Measurements from ENCODE around the gene USP25. TPM values are rescaled to one million over a fixed set of nuclear protein-coding genes. Genes with fewer than 3 reads are reported as not detected.

USP25 gene
- total RNA-seq, 1 experiment from 2014 or later: 25.3 TPM

DNA sequence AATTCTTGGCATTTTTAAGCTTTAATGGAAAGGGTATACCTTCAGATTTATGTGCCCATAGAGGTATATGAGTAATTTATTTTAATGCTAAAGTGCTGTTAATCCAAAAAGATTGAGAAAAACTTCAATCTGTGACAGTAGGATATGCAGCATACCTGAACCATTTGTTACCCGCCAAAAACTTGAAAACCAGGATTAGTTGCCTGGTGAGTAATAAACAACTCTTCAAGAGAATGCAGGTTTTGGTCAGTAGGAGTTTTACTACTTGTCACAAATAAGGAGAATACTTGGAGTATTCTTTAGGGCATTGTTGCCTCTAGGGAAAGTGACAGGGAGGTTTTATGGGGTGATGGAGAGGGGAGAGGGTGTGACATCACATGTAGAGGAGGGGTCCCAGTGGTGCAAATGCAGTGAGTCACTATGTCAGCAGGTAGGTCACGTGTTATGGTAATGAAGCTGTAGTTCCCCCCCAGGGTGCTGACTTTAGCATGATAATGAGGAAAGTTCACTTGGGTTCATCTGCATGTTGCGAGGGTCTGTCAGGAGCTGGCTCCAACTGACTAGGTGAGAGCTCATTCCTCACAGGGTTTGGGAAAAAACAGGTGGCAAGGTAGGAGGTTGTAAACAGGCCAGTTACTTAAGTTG, 23.1 kb downstream of the USP25 start:
- in situ Hi-C loops (cut with HindIII; ENCODE audit: low pct_unique_long_range_greater_than_20kb, low sequenced_read_pairs): no loop called here

DNA sequence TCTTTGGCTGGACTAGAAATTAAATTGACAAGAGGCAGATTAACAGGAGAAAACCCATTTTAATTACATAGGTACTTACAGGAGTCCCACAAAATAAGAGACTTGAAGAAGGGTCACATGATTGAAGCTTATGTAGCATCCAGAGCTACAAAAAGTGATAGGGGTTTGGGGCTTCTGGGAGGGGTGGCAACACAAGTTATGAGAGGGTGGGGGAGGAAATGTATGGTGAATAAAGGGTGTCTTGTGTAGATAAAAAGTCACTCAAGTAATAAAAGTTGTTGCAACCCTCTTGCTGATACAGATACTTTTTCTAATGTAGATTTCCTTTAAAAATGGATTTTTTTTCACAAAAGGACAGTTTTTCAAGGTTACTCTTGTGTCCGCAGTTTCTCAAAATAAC, 24.0 kb downstream of the USP25 start:
- in situ Hi-C loops (cut with HindIII; ENCODE audit: low pct_unique_long_range_greater_than_20kb, low sequenced_read_pairs): no loop called here

More for the DNA sequence above, 23.1 kb downstream of the USP25 start:
- DNase-seq (ENCODE audit: low read depth, low spot score): no peak

DNA sequence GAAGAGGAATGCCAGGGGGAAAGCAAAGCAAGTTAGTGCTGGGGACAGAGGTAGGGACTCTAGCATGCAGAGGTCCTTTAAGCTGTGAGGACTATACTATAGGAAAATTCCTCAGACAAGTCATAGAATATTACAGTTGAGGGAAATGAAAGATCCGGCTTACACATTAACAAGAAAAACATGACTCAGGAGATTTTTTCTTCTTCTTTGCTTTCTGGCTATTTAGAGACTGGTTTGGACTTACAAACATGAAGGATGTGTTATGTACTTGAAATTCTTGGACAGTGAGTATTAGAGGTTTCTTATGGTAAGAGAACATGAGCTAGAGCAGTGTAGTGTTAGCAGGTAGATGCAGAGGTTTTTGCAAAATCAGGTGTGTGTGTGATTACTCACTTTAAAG, 24.9 kb downstream of the USP25 start:
- DNase-seq (ENCODE audit: low read depth, low spot score): no peak
- in situ Hi-C loops (cut with HindIII; ENCODE audit: low pct_unique_long_range_greater_than_20kb, low sequenced_read_pairs): no loop called here

More for the DNA sequence above, 24.0 kb downstream of the USP25 start:
- no peak for DNase-seq (ENCODE audit: low read depth, low spot score)

DNA sequence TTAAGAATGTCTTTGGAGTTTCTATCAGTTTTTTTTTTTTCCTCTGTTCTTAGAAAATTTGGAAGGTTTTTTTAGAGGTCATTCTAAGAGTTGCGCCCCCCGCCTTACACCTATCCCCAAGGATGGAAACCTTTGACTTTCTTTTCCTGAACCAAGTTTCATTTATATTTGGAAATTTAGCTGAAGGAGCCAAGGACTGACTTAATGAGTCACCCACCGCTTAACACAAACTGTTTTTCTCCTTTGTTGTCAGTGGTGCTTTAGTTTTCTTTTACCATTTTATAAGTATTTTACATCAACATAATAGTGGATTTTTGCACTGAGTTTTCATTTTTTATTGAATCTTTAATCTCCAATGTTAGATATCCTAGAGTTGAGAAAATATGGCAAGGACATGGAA, 25.3 kb downstream of the USP25 start:
- in situ Hi-C loops (cut with HindIII; ENCODE audit: low pct_unique_long_range_greater_than_20kb, low sequenced_read_pairs): no loop called here
- no peak for DNase-seq (ENCODE audit: low read depth, low spot score)

DNA sequence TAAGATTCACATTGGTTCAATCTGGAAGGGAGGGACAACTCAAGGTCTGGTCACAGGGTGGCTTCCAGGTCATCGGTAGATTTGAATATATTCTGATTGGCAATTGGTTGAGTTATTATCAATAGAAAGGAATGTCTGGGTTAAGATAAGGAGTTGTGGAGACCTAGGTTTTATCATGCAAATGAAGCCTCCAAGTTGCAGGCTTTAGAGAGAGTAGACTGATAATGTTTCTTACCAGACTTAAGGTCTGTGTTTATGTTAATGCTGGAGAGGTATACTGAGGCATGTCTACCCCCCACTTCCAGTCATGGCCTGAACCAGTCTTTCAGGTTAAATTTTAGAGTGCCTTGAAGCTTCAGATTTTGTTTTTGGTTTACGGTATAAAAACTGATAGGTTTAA, 29.7 kb downstream of the USP25 start:
- no peak for DNase-seq (ENCODE audit: low read depth, low spot score)
- in situ Hi-C loops (cut with HindIII; ENCODE audit: low pct_unique_long_range_greater_than_20kb, low sequenced_read_pairs): no loop called here

GRCh38 chr21:15761507-15762100, 31.8 kb downstream of the USP25 start:
- in situ Hi-C loops (cut with HindIII; ENCODE audit: low pct_unique_long_range_greater_than_20kb, low sequenced_read_pairs): no loop called here
- no peak for DNase-seq (ENCODE audit: low read depth, low spot score)

- no peak for DNase-seq (ENCODE audit: low read depth, low spot score)
- in situ Hi-C loops (cut with HindIII; ENCODE audit: low pct_unique_long_range_greater_than_20kb, low sequenced_read_pairs): no loop called here
Measured at GRCh38 chr21:15763359-15763758, 33.6 kb downstream of the USP25 start.

- DNase-seq (ENCODE audit: low read depth, low spot score): no peak
- in situ Hi-C loops (cut with HindIII; ENCODE audit: low pct_unique_long_range_greater_than_20kb, low sequenced_read_pairs): no loop called here
Measured at GRCh38 chr21:15764878-15765277, 35.1 kb downstream of the USP25 start.

DNA sequence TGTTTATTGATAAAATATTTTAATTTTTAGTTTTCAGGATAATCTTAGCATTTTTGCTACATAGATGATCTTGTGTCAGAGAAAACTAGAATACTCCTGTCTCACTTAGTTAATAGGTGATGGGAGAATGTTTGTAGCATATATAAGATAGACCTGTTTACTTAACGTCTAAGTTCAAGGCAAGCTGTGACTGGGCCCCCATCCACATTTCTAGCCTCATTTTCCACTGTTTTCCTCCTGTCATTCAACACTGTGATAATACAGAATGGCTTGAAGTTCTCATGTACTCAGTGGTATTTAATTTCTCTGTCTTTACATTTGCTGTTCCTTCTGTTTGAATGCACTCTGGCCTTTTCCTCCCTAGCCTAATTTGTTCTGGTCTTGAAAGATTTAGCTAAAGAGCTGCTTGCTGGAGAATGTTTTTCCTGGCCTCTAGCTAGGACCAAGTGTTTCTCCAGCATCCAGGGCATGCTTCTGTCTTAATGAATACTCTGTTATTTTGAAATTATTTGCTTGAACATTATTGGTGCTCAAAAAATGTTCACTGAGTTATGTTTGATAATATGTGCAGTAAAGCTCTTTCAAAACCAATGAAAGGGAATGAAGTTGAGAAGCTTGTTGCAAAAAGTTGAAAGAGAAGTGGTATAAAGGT, 37.3 kb downstream of the USP25 start:
- in situ Hi-C loops (cut with HindIII; ENCODE audit: low pct_unique_long_range_greater_than_20kb, low sequenced_read_pairs): no loop called here
- DNase-seq (ENCODE audit: low read depth, low spot score): no peak

- in situ Hi-C loops (cut with HindIII; ENCODE audit: low pct_unique_long_range_greater_than_20kb, low sequenced_read_pairs): no loop called here
Measured at GRCh38 chr21:15768045-15768601, 38.3 kb downstream of the USP25 start.

DNA sequence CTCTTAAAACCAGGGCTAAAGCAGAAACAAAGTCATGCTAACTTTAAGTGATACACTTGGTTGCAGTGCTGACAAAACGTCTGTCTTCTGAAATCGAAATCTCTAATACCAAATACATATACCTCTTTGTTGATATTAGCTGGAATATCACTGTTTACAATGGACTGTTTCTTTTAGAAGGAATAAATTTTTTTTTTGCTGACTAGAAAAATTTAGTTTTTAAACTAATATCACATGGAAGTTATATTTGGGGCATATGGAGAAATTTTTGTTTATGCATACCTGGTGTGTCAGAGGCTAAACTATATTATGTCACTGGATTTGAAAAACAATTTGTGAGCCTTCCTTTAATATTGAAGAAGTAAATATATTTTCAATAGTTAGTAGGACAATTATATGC, 39.1 kb downstream of the USP25 start:
- in situ Hi-C loops (cut with HindIII; ENCODE audit: low pct_unique_long_range_greater_than_20kb, low sequenced_read_pairs): no loop called here
- DNase-seq (ENCODE audit: low read depth, low spot score): no peak

More at GRCh38 chr21:15768045-15768601, 38.3 kb downstream of the USP25 start:
- DNase-seq (ENCODE audit: low read depth, low spot score): no peak

DNA sequence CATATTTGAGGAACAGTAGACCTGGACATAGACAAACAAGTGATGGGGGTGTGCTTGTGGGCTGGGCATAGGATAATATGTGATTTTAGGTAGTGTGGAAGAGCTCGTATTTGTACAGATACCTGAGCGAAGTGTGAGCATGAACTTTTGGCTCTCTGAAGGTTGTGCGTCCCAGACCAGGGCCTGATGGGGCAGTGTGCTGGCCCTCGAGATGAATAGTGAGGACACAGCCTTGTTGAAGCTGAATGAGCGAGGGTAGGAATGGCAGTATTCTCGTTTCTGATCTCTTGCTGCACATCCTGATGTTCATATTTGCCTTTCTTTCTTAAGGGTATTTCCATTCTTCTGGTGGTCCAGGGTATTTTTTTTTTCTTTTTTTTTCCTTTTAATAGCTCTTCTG, 41.5 kb downstream of the USP25 start:
- no peak for DNase-seq (ENCODE audit: low read depth, low spot score)
- in situ Hi-C loops (cut with HindIII; ENCODE audit: low pct_unique_long_range_greater_than_20kb, low sequenced_read_pairs): no loop called here

GRCh38 chr21:15772654-15773053, 42.9 kb downstream of the USP25 start:
- no peak for DNase-seq (ENCODE audit: low read depth, low spot score)
- in situ Hi-C loops (cut with HindIII; ENCODE audit: low pct_unique_long_range_greater_than_20kb, low sequenced_read_pairs): no loop called here

GRCh38 chr21:15774590-15774989, 44.8 kb downstream of the USP25 start:
- no peak for DNase-seq (ENCODE audit: low read depth, low spot score)
- in situ Hi-C loops (cut with HindIII; ENCODE audit: low pct_unique_long_range_greater_than_20kb, low sequenced_read_pairs): no loop called here

DNA sequence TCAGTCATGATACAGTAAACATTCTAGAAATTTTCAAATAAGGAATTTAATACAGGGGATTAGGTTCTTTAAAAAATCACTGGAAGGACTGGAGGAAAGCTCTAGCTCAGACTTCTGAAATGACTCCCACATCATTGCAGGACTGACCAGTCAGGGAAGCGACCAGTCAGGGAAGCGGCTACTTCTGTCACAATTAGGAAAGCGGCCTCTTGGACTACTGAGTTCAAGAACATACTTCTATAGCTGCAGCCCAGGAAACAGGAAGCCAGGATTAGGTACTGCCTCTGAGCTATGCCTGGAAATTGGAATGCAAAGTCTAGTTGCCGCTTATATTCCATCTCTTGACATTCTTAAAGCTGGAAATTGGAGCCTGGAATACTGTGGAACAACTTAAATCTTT, 45.5 kb downstream of the USP25 start:
- DNase-seq (ENCODE audit: low read depth, low spot score): no peak
- in situ Hi-C loops (cut with HindIII; ENCODE audit: low pct_unique_long_range_greater_than_20kb, low sequenced_read_pairs): no loop called here

GRCh38 chr21:15775981-15776380, 46.2 kb downstream of the USP25 start:
- no peak for DNase-seq (ENCODE audit: low read depth, low spot score)
- in situ Hi-C loops (cut with HindIII; ENCODE audit: low pct_unique_long_range_greater_than_20kb, low sequenced_read_pairs): no loop called here

DNA sequence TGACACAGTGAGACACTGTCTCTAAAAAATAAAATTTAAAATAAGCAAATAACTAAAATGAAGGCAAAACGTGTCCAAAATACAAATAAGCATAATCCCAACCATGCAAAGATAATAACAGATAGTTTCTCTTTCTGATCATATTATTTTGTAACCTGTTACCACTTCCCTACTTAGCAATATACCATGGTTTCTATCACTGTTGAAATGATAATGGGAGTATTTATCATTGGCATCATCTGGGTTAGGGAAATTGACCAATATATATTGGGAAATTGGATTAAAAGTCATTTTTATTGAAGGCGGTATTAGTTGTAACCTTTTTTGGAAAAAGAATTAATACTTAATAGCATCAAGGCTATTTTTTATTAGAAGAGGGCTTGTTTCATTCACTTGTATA, 47.0 kb downstream of the USP25 start:
- in situ Hi-C loops (cut with HindIII; ENCODE audit: low pct_unique_long_range_greater_than_20kb, low sequenced_read_pairs): no loop called here

DNA sequence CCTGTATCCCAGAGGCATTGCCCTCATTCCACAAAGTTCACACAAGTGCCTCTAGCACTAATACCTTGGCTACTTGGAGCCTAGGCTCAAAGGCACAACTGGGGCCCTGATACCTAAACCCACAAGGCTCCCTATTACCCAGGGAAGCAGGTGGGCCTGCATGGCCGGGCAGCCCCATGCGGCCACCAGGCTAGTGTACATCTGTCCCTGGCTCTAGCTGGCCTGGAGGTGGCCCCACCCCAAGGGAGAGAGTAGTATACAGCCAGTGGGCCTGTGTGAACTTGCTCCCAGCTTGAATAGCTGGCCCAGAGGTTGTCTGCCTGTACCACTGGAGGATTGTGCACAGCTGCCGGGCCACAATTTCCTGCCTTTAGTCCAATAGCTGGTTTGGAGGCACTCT, 52.2 kb downstream of the USP25 start:
- in situ Hi-C loops (cut with HindIII; ENCODE audit: low pct_unique_long_range_greater_than_20kb, low sequenced_read_pairs): no loop called here
- no peak for DNase-seq (ENCODE audit: low read depth, low spot score)

More for the DNA sequence above, 47.0 kb downstream of the USP25 start:
- DNase-seq (ENCODE audit: low read depth, low spot score): no peak
